Natural killer cell (primary cell): ENCODE data around the gene WDR54. TPM values are rescaled to one million over a fixed set of nuclear protein-coding genes. Genes with fewer than 3 reads are reported as not detected.

Experiments
- ATAC-seq, 3 donors: fragments of 150-1000 bp in 2 of 3; fragments of 200-7000 bp in 1 of 3; cut with Tn5 transposase; 1 replicate in 1 of 3; 2 replicates in 2 of 3; pipeline ENCODE4 v1.10.0; 2021; ENCODE audit warnings: mild to moderate bottlenecking in 2 of 3, moderate library complexity in 2 of 3
- DNase-seq, 2 donors: peaks; one replicate each; pipeline versions ENCODE4 v3.0.0 to v3.0.0-alpha.2; 2013 to 2021; ENCODE audit warnings: mixed read lengths in 1 of 2
- H3K27ac ChIP-seq: one replicate; pipeline ENCODE4 v1.5.1; 2013; ENCODE audit warnings: mild to moderate bottlenecking, low read length
- H3K27me3 ChIP-seq: one replicate; pipeline ENCODE4 v1.6.1; 2013; ENCODE audit warnings: low read length; ENCODE audit not compliant: control insufficient read depth, insufficient read depth
- H3K36me3 ChIP-seq: one replicate; pipeline ENCODE4 v1.6.1; 2013; ENCODE audit warnings: low read length; ENCODE audit not compliant: control insufficient read depth, insufficient read depth
- H3K4me1 ChIP-seq: one replicate; pipeline ENCODE4 v1.6.1; 2013; ENCODE audit warnings: low read length; ENCODE audit not compliant: control insufficient read depth, insufficient read depth
- H3K4me3 ChIP-seq: one replicate; pipeline ENCODE4 v1.5.1; 2013; ENCODE audit warnings: low read length
- H3K9me3 ChIP-seq: one replicate; pipeline ENCODE4 v1.6.1; 2013; ENCODE audit warnings: low read length; ENCODE audit not compliant: control insufficient read depth, insufficient read depth
- H3K27ac Mint-ChIP-seq, 2 donors: one replicate each; pipeline ENCODE4 v1.8.0; 2022; ENCODE audit warnings: mild to moderate bottlenecking in 2 of 2, mixed read lengths in 2 of 2, moderate library complexity in 1 of 2
- H3K27me3 Mint-ChIP-seq, 2 donors: one replicate each; pipeline ENCODE4 v1.8.0; 2022; ENCODE audit warnings: low read depth in 2 of 2, mixed read lengths in 2 of 2
- H3K36me3 Mint-ChIP-seq: one replicate; pipeline ENCODE4 v1.8.0; 2022; ENCODE audit warnings: mixed read lengths
- H3K4me1 Mint-ChIP-seq, 2 donors: one replicate each; pipeline ENCODE4 v1.8.0; 2022; ENCODE audit warnings: mixed read lengths in 2 of 2
- H3K4me3 Mint-ChIP-seq: one replicate; pipeline ENCODE4 v1.8.0; 2022; ENCODE audit warnings: mild to moderate bottlenecking, moderate library complexity, mixed read lengths
- H3K9me3 Mint-ChIP-seq, 2 donors: one replicate each; pipeline ENCODE4 v1.8.0; 2022; ENCODE audit warnings: mixed read lengths in 2 of 2
- CTCF ChIP-seq: fragments of 200-600 bp; IDR thresholded peaks from one replicate; pipeline ENCODE4 v1.8.0; 2022; ENCODE audit warnings: antibody characterized with exemption
- WGBS: methylation state at CpG from one replicate; pipeline ENCODE4 v1.1.7; 2013; ENCODE audit warnings: missing lambda C conversion rate; ENCODE audit not compliant: insufficient coverage; 5-methylcytosine and 5-hydroxymethylcytosine counted together
- intact Hi-C: fragments of 100-400 bp; cut with micrococcal nuclease; formaldehyde crosslinking; loops from one replicate; pipeline ENCODE4 v1.14.2; 2022
- total RNA-seq, 4 donors: library from RNA; stranded (reverse); fragments of 120-200 nt in 1 of 4; gene quantifications; one replicate each; pipeline versions ENCODE4 v1.2.3 to v1.2.4, GENCODE V29; 2013 to 2022

Gene WDR54
- total RNA-seq, 3 donors from 2014 or later (not counting 1 experiment from before 2014, with no cell fraction given), result 28.0 to 35.3 (median 28.0) TPM

- no peak overlapping the region for H3K4me3 ChIP-seq
- intact Hi-C loops, result no loop called here
- no peak for TF ChIP-seq CTCF
- no peak overlapping the region for H3K27ac Mint-ChIP-seq
- H3K4me3 Mint-ChIP-seq, result no peak overlapping the region
- H3K27ac ChIP-seq, result no peak overlapping the region
- no peaks in the 10 kb centered on the region for H3K9me3 ChIP-seq
- ATAC-seq (peak in 1 of 3 donors; percentile 38), DNase-seq (no peak)
- no peaks in the 10 kb centered on the region for H3K9me3 Mint-ChIP-seq
- H3K27me3 ChIP-seq, result no peaks in the 10 kb centered on the region
- H3K27me3 Mint-ChIP-seq, result peaks cover 7 to 14% of the 10 kb centered on the region in 2 donors
- H3K36me3 Mint-ChIP-seq, result no peaks in the 10 kb centered on the region
- no peaks in the 10 kb centered on the region for H3K4me1 ChIP-seq
- no peaks in the 10 kb centered on the region for H3K36me3 ChIP-seq
- no peaks in the 10 kb centered on the region for H3K4me1 Mint-ChIP-seq
These were observed 15.5 kb upstream of the WDR54 start for GRCh38 chr2:74406035-74406434.

GRCh38 chr2:74407682-74408081, 13.8 kb upstream of the WDR54 start:
- no peak overlapping the region for H3K27ac ChIP-seq
- H3K9me3 ChIP-seq, result no peaks in the 10 kb centered on the region
- H3K36me3 ChIP-seq, result no peaks in the 10 kb centered on the region
- no peak for TF ChIP-seq CTCF
- no peaks in the 10 kb centered on the region for H3K4me1 ChIP-seq
- H3K9me3 Mint-ChIP-seq, result no peaks in the 10 kb centered on the region
- intact Hi-C loops, result no loop called here
- no peak overlapping the region for H3K4me3 Mint-ChIP-seq
- no peak for DNase-seq
- ATAC-seq, result no peak
- no peaks in the 10 kb centered on the region for H3K27me3 ChIP-seq
- H3K4me3 ChIP-seq, result no peak overlapping the region
- H3K4me1 Mint-ChIP-seq, result no peaks in the 10 kb centered on the region
- WGBS, result 89% methylated on average over 5 of the region's 5 CpGs
- H3K27me3 Mint-ChIP-seq, result peaks cover 7 to 14% of the 10 kb centered on the region in 2 donors
- H3K36me3 Mint-ChIP-seq, result no peaks in the 10 kb centered on the region
- no peak overlapping the region for H3K27ac Mint-ChIP-seq

- DNase-seq (no peak), ATAC-seq (no peak)
- H3K9me3 Mint-ChIP-seq, result no peaks in the 10 kb centered on the region
- H3K27ac ChIP-seq, result no peak overlapping the region
- peaks cover 12% of the 10 kb centered on the region in 2 donors for H3K27me3 Mint-ChIP-seq
- no peaks in the 10 kb centered on the region for H3K36me3 Mint-ChIP-seq
- peak overlapping the region; percentile 85 for H3K4me3 Mint-ChIP-seq
- no peaks in the 10 kb centered on the region for H3K9me3 ChIP-seq
- no peaks in the 10 kb centered on the region for H3K27me3 ChIP-seq
- H3K4me1 Mint-ChIP-seq, result peaks cover 5 to 18% of the 10 kb centered on the region in 2 donors
- intact Hi-C loops, result no loop called here
- no peak overlapping the region for H3K4me3 ChIP-seq
- peaks cover 22% of the 10 kb centered on the region for H3K4me1 ChIP-seq
- no peaks in the 10 kb centered on the region for H3K36me3 ChIP-seq
- WGBS, result 86% methylated on average over 8 of the region's 8 CpGs
- no peak overlapping the region for H3K27ac Mint-ChIP-seq
- no peak for TF ChIP-seq CTCF
These were observed 8.4 kb upstream of the WDR54 start for GRCh38 chr2:74413001-74413698.

GRCh38 chr2:74414441-74414840, 7.1 kb upstream of the WDR54 start:
- H3K27me3 ChIP-seq, result no peaks in the 10 kb centered on the region
- TF ChIP-seq CTCF, result no peak
- peak overlapping the region; percentile 47 for H3K4me3 ChIP-seq
- intact Hi-C loops, result no loop called here
- no peaks in the 10 kb centered on the region for H3K9me3 Mint-ChIP-seq
- no peak overlapping the region for H3K27ac ChIP-seq
- peaks cover 5 to 18% of the 10 kb centered on the region in 2 donors for H3K4me1 Mint-ChIP-seq
- no peaks in the 10 kb centered on the region for H3K36me3 ChIP-seq
- peak overlapping the region in 1 of 2 donors; percentile 79 for H3K27ac Mint-ChIP-seq
- ATAC-seq, result no peak
- DNase-seq, result no peak
- peak overlapping the region; percentile 85 for H3K4me3 Mint-ChIP-seq
- peaks cover under 1 to 9% of the 10 kb centered on the region in 2 donors for H3K27me3 Mint-ChIP-seq
- peaks cover 22% of the 10 kb centered on the region for H3K4me1 ChIP-seq
- H3K9me3 ChIP-seq, result no peaks in the 10 kb centered on the region
- 83% methylated on average over 19 of the region's 19 CpGs for WGBS
- no peaks in the 10 kb centered on the region for H3K36me3 Mint-ChIP-seq
